H1 (cell line): ENCODE measurements around the gene UGT1A10. TPM values are rescaled to one million over a fixed set of nuclear protein-coding genes. Genes with fewer than 3 reads are reported as not detected.
A peak's percentile ranks its signal among the peaks of the same experiment; 100 is the strongest.

Source experiments
- CTCF ChIA-PET: fragments of 300-600 bp; sonication (Branson Sonifier 250); formaldehyde crosslinking; loops from one replicate; lab custom pipeline; 2021; ENCODE audit not compliant: partially characterized antibody; lab: Charles Lee
- POLR2A ChIA-PET: fragments of 300-600 bp; sonication (Branson Sonifier 250); formaldehyde crosslinking; loops from one replicate; lab custom pipeline; 2021; ENCODE audit warnings: inconsistent platforms; ENCODE audit not compliant: partially characterized antibody; lab: Charles Lee
- DNase-seq, 2 experiments: peaks; one replicate each; pipeline versions ENCODE4 v3.0.0 to v3.0.0-alpha.2; 2010 to 2022; ENCODE audit warnings: low spot score in 2 of 2, low read depth in 1 of 2, mixed read lengths in 1 of 2
- FAIRE-seq: peaks from 2 replicates; lab custom pipeline; 2011; peaks lifted over from hg19 to GRCh38; lab: Jason Lieb, UNC
- H2AFZ ChIP-seq: 2 replicates; pipeline ENCODE4 v1.8.1; 2012; ENCODE audit warnings: low read length, inconsistent platforms
- H2AK5ac ChIP-seq: 2 replicates; pipeline ENCODE4 v1.6.1; 2013; ENCODE audit warnings: low read depth, low read length
- H2BK120ac ChIP-seq: replicated peaks from 2 replicates; pipeline ENCODE3; 2013; ENCODE audit warnings: low read depth, low read length, inconsistent platforms
- H2BK12ac ChIP-seq: 2 replicates; pipeline ENCODE4 v1.6.1; 2013; ENCODE audit warnings: low read depth, low read length
- H2BK15ac ChIP-seq: 2 replicates; pipeline ENCODE4 v1.6.1; 2013; ENCODE audit warnings: low read length
- H2BK20ac ChIP-seq: 2 replicates; pipeline ENCODE4 v1.6.1; 2013; ENCODE audit warnings: low read length
- H2BK5ac ChIP-seq: 2 replicates; pipeline ENCODE4 v1.6.1; 2013; ENCODE audit warnings: low read depth, low read length
- H3K14ac ChIP-seq: 2 replicates; pipeline ENCODE4 v1.6.1; 2013; ENCODE audit warnings: inconsistent platforms; ENCODE audit not compliant: insufficient read length
- H3K18ac ChIP-seq: 2 replicates; pipeline ENCODE4 v1.6.1; 2013; ENCODE audit warnings: low read length; ENCODE audit errors: extremely low read depth
- H3K23ac ChIP-seq: 2 replicates; pipeline ENCODE4 v1.6.1; 2013; ENCODE audit warnings: inconsistent platforms; ENCODE audit not compliant: insufficient read length
- H3K23me2 ChIP-seq: 2 replicates; pipeline ENCODE4 v1.6.1; 2013; ENCODE audit warnings: low read depth, low read length
- H3K27ac ChIP-seq: 2 replicates; pipeline ENCODE4 v1.6.1; 2011; ENCODE audit warnings: low read depth, low read length, inconsistent platforms
- H3K27me3 ChIP-seq, 4 experiments: replicated peaks in 1 of 4; 1 replicate in 1 of 4; 2 replicates in 3 of 4; pipeline versions ENCODE4 v1.6.1 to v1.8.1; 2011 to 2013; ENCODE audit warnings: low read length in 3 of 4, mild to moderate bottlenecking in 3 of 4, inconsistent platforms in 2 of 4, mixed read lengths in 2 of 4, moderate library complexity in 1 of 4; ENCODE audit not compliant: control insufficient read depth in 3 of 4, insufficient read depth in 3 of 4; ENCODE audit errors: extremely low read depth in 1 of 4
- H3K36me3 ChIP-seq, 4 experiments: 2 replicates each; pipeline versions ENCODE4 v1.6.1 to v1.8.1; 2011 to 2013; ENCODE audit warnings: mild to moderate bottlenecking in 4 of 4, low read length in 3 of 4, moderate library complexity in 2 of 4, control low read depth in 1 of 4, inconsistent platforms in 1 of 4; ENCODE audit not compliant: insufficient read depth in 4 of 4, control insufficient read depth in 2 of 4
- H3K4ac ChIP-seq: replicated peaks from 2 replicates; pipeline ENCODE3; 2013; ENCODE audit warnings: low read length, low read depth, mixed read lengths, inconsistent platforms; ENCODE audit not compliant: insufficient read length
- H3K4me1 ChIP-seq, 4 experiments: replicated peaks in 1 of 4; 1 replicate in 1 of 4; 2 replicates in 3 of 4; pipeline versions ENCODE4 v1.6.1 to v1.8.1; 2011 to 2013; ENCODE audit warnings: low read length in 3 of 4, inconsistent platforms in 2 of 4, mixed read lengths in 1 of 4; ENCODE audit not compliant: insufficient read depth in 4 of 4, control insufficient read depth in 3 of 4
- H3K4me2 ChIP-seq, 2 experiments: 2 replicates each; pipeline versions ENCODE4 v1.6.1 to v1.8.1; 2011 to 2013; ENCODE audit warnings: low read depth in 2 of 2, low read length in 2 of 2, control low read depth in 1 of 2, inconsistent platforms in 1 of 2, mild to moderate bottlenecking in 1 of 2; ENCODE audit not compliant: insufficient read depth in 1 of 2
- H3K4me3 ChIP-seq, 4 experiments: fragments of 200-600, 300-600 bp in 1 of 4; sonication (generic), shearing (Covaris generic), sonication (Bioruptor Twin) in 1 of 4; 2 replicates each; pipeline versions ENCODE4 v1.5.1 to v1.8.1; 2011 to 2016; ENCODE audit warnings: low read length in 4 of 4, low read depth in 3 of 4, control low read depth in 2 of 4, inconsistent platforms in 2 of 4, mild to moderate bottlenecking in 2 of 4, mixed read lengths in 1 of 4, moderate library complexity in 1 of 4; ENCODE audit not compliant: insufficient read depth in 2 of 4; ENCODE audit errors: extremely low read depth in 1 of 4
- H3K56ac ChIP-seq: replicated peaks from 2 replicates; pipeline ENCODE3; 2013; ENCODE audit warnings: low read depth, mild to moderate bottlenecking, mixed read lengths, low read length, inconsistent platforms; ENCODE audit not compliant: insufficient read length
- H3K79me1 ChIP-seq: 2 replicates; pipeline ENCODE4 v1.6.1; 2013; ENCODE audit warnings: low read depth, low read length, control low read depth
- H3K79me2 ChIP-seq, 2 experiments: 2 replicates each; pipeline versions ENCODE4 v1.6.1 to v1.8.1; 2012 to 2013; ENCODE audit warnings: low read length in 2 of 2, mild to moderate bottlenecking in 2 of 2, inconsistent platforms in 1 of 2; ENCODE audit not compliant: insufficient read depth in 2 of 2, control insufficient read depth in 1 of 2
- H3K9ac ChIP-seq, 4 experiments: replicated peaks in 1 of 4; 1 replicate in 1 of 4; 2 replicates in 3 of 4; pipeline versions ENCODE4 v1.6.1 to v1.8.1; 2011 to 2013; ENCODE audit warnings: low read depth in 3 of 4, low read length in 3 of 4, control low read depth in 2 of 4, mild to moderate bottlenecking in 2 of 4, moderate library complexity in 2 of 4, inconsistent platforms in 1 of 4; ENCODE audit errors: extremely low read depth in 1 of 4
- H3K9me3 ChIP-seq, 2 experiments: 2 replicates each; pipeline versions ENCODE4 v1.6.1 to v1.8.1; 2012 to 2013; ENCODE audit warnings: mild to moderate bottlenecking in 2 of 2, moderate library complexity in 2 of 2, control low read depth in 1 of 2, inconsistent platforms in 1 of 2, low read depth in 1 of 2, low read length in 1 of 2, mixed read lengths in 1 of 2; ENCODE audit not compliant: insufficient read depth in 2 of 2
- H4K20me1 ChIP-seq, 2 experiments: replicated peaks in 1 of 2; 2 replicates each; pipeline versions ENCODE3 to v1.8.1; 2011 to 2013; ENCODE audit warnings: inconsistent platforms in 2 of 2, low read length in 2 of 2, mild to moderate bottlenecking in 1 of 2; ENCODE audit not compliant: insufficient read depth in 2 of 2, control insufficient read depth in 1 of 2
- H4K5ac ChIP-seq: 2 replicates; pipeline ENCODE4 v1.6.1; 2013; ENCODE audit warnings: low read length, low read depth, mixed read lengths, inconsistent platforms; ENCODE audit not compliant: insufficient read length
- H4K8ac ChIP-seq: 2 replicates; pipeline ENCODE4 v1.8.0; 2013; ENCODE audit warnings: mild to moderate bottlenecking, moderate library complexity, low read length, inconsistent platforms; ENCODE audit not compliant: insufficient read depth; ENCODE audit errors: extremely low read depth
- H4K91ac ChIP-seq: replicated peaks from 2 replicates; pipeline ENCODE3; 2013; ENCODE audit warnings: low read length, mixed read lengths, inconsistent platforms; ENCODE audit not compliant: insufficient read length
- ATF3 ChIP-seq: IDR thresholded peaks from 2 replicates; pipeline ENCODE4 v1.6.1; 2011; ENCODE audit warnings: low read depth, mild to moderate bottlenecking, low read length; ENCODE audit not compliant: insufficient read depth
- CTCF ChIP-seq, 3 experiments: IDR thresholded peaks; 1 replicate in 2 of 3; 2 replicates in 1 of 3; pipeline versions ENCODE4 v1.5.1 to v1.6.1; 2011; ENCODE audit warnings: low read length in 3 of 3, mild to moderate bottlenecking in 3 of 3, inconsistent platforms in 2 of 3, low read depth in 1 of 3, moderate library complexity in 1 of 3; ENCODE audit not compliant: insufficient read depth in 1 of 3; ENCODE audit errors: control extremely low read depth in 1 of 3
- RAD21 ChIP-seq, 2 experiments: IDR thresholded peaks in 1 of 2; conservative IDR thresholded peaks in 1 of 2; 2 replicates each; pipeline ENCODE4 v1.6.1; 2011; ENCODE audit warnings: low read depth in 2 of 2, low read length in 2 of 2, improper control_type of control experiment in 1 of 2, inconsistent platforms in 1 of 2, mild to moderate bottlenecking in 1 of 2, moderate library complexity in 1 of 2
- WGBS, 2 experiments: shearing (Covaris generic) in 1 of 2; methylation state at CpG; one replicate each; pipeline versions ENCODE4 v1.1.6 to v1.1.7; 2013 to 2015; ENCODE audit warnings: low lambda C conversion rate in 2 of 2, mixed read lengths in 2 of 2, inconsistent platforms in 1 of 2, low coverage in 1 of 2, missing lambda C conversion rate in 1 of 2; ENCODE audit not compliant: insufficient replicate concordance in 2 of 2, insufficient coverage in 1 of 2, insufficient read length in 1 of 2; ENCODE audit errors: extremely low coverage in 1 of 2, missing lambda C conversion rate in 1 of 2; 5-methylcytosine and 5-hydroxymethylcytosine counted together
- polyA plus RNA-seq, 7 experiments: library from polyadenylated mRNA; depleted of rRNA in 3 of 7; stranded (reverse) in 5 of 7; unstranded in 2 of 7; fragments of >200 nt in 5 of 7; fragments of 200-250 nt in 2 of 7; gene quantifications; 1 replicate in 5 of 7; 2 replicates in 1 of 7; 4 replicates in 1 of 7; pipeline versions ENCODE4 v1.2.1 to v1.2.3, GENCODE V29; 2011 to 2013; ENCODE audit warnings: missing spikeins in 2 of 7, mixed read lengths in 2 of 7
- total RNA-seq: library from RNA; stranded (reverse); fragmentation: NEBNext Ultra II Directional; extraction: Animal tissue kit (Norgen Biotek cat#: 25700); gene quantifications from 2 replicates; pipeline ENCODE4 v1.2.1, GENCODE V29; 2021

UGT1A10 gene
- total and polyA plus RNA-seq, 2 of the 8 experiments (the other 6 are each of a cell fraction or from before 2014, with no cell fraction given) = not detected

GRCh38 chr2:233643128-233643527, 6.9 kb downstream of the UGT1A10 start:
- Histone ChIP-seq H3K4me1 (no peaks in the 10 kb centered on the region), H2BK5ac (no peak overlapping the region), H2BK12ac (peak overlapping the region; percentile 75; the same call in 1 of the 2 replicates), H4K8ac (no peak overlapping the region), H3K4me2 (no peak overlapping the region)
- no peak for FAIRE-seq
- TF ChIP-seq ATF3 = no peak
- TF ChIP-seq RAD21 (IDR thresholded peaks at IDR 0.05 in 1 of 2, conservative IDR thresholded peaks at IDR 0.05 in 1 of 2; ENCODE audit: low read depth in 2 of 2, low read length in 2 of 2) = peak; percentile 46 to 53
- TF ChIP-seq CTCF (IDR thresholded peaks at IDR 0.05; ENCODE audit: control extremely low read depth in 1 of 3, insufficient read depth in 1 of 3, low read depth in 1 of 3, low read length in 3 of 3) = peak; percentile 44 to 62 (median 50)
- TF ChIP-seq, all 59 proteins: peak for 2
- no peak overlapping the region for H3K23ac ChIP-seq
- H2AFZ ChIP-seq = no peak overlapping the region
- no peak overlapping the region for H3K4ac ChIP-seq
- WGBS, 2 experiments = 88% methylated on average over 1 of the region's 1 CpG; no CpG with 5 or more reads in 1 of the 2 experiments
- no peak overlapping the region for H3K4me3 ChIP-seq
- no peak overlapping the region for H2AK5ac ChIP-seq
- peaks cover 15% of the 10 kb centered on the region in 2 experiments for H3K9me3 ChIP-seq
- no peak overlapping the region for H2BK120ac ChIP-seq
- H3K79me1 ChIP-seq = no peaks in the 10 kb centered on the region
- no peaks in the 10 kb centered on the region for H3K23me2 ChIP-seq
- H4K5ac ChIP-seq = no peak overlapping the region
- H3K36me3 ChIP-seq = no peaks in the 10 kb centered on the region
- H4K91ac ChIP-seq = no peak overlapping the region
- H3K18ac ChIP-seq = no peak overlapping the region
- peak; percentile 23 to 47 for DNase-seq
- 0 out of 2 replicates have a peak overlapping the region, but pooled peaks have one; percentile 61 for H2BK15ac ChIP-seq
- peaks cover 0 to 1% (median 0%) of the 10 kb centered on the region in 4 experiments; a peak in 1 of 7 replicates for H3K27me3 ChIP-seq
- CTCF ChIA-PET = interaction anchor here (0.6 to 1.2 kb wide), 4 partner anchors 18 to 210 kb away, joined by 3 to 6 read pairs (median 3); no protein-coding TSS in a partner anchor
- no peaks in the 10 kb centered on the region for H3K79me2 ChIP-seq
- H4K20me1 ChIP-seq = no peaks in the 10 kb centered on the region
- no peak overlapping the region for H2BK20ac ChIP-seq
- no peak overlapping the region for H3K27ac ChIP-seq
- no peak overlapping the region for H3K9ac ChIP-seq
- H3K14ac ChIP-seq = no peak overlapping the region
- no peak overlapping the region for H3K56ac ChIP-seq
- POLR2A ChIA-PET = no interaction called here
